CD1c-positive myeloid dendritic cell (primary cell): Measurements from ENCODE around the gene TRABD.
"Not testable (repeated sequence)": the region's sequence is repeated elsewhere in the genome, so short reads cannot be mapped to it uniquely, and the experiment has no call there.

Experiments
- DNase-seq: peaks from one replicate; pipeline ENCODE4 v3.0.0-alpha.2; 2016; ENCODE audit errors: extremely low spot score

TRABD gene

DNA sequence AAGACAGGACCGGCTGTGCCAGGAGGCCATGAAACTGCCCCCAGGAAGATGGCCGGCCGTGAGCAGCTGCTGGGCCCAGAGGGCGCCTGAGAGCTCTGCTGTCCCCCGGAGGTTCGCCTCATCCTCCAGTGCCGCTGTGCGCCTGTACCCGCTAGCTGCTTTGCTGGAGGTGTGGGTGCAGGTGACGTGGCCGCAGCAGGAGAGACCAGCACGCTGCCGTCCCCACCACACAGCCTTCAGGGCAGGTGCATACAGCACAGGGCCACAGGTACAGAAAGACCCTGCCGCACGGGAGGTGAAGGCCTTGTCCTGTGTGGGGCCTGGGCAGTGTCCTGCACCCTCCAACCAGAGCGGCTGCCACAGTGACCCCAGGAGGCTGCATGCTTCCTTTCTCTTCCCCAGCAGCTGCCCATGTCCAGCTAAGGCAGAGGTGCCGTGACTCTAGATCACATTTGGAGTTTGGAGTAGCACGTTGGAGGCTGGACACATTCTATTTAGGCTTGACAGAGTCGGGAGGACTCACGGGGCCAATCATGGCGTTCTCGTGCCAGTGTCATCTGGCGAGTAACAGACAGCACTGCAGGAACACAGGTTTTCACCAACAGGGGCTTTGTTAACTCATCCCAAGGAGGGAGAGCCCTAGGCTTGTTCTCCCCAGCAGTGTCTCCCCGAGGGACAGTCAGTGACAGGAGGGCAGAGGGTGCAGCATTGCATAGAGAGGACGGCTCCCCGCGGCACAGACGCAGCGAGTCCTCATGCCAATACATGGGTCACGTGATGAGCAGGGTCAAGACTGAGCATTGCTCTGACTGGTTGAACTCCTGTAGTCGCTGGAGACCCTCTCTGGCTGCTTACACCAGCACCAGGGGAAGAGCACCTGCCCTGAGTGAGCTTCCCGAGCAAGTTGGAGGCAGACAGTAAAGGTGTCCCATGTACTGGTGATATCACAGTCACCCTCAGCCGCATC, 33.9 kb upstream of the TRABD start:
- no peak for DNase-seq

DNA sequence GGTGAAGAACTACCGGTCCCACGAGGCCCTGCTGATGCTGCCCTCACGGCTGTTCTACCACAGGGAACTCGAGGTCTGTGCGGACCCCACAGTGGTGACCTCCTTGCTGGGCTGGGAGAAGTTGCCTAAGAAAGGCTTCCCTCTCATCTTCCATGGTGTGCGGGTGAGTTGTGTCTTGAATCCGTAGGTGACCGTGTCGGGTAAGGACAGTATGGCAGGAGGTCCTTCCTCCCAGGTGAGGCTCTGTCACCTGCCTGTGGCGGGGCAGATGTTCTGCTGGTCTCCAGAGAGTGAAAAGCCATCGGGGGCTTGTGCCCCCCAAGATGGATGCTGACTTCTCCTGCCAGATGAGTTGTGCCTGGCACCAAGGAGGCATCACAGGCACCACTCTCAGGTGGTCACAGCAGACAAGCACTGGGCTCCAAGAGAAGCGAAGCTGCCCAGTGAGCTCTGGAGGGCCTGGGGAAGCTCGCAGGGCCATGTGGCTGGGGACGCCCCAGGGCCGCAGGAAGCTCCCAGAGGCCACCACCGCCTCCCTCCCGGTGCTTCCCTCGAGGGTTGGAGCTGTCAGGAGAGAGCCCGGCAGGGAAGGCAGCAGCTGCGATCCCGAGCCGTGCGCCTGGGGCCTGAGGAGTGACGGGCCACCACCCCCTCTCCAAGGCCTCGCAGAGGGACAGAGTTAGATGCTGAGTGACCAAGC, 32.5 kb upstream of the TRABD start:
- DNase-seq = no peak

DNA sequence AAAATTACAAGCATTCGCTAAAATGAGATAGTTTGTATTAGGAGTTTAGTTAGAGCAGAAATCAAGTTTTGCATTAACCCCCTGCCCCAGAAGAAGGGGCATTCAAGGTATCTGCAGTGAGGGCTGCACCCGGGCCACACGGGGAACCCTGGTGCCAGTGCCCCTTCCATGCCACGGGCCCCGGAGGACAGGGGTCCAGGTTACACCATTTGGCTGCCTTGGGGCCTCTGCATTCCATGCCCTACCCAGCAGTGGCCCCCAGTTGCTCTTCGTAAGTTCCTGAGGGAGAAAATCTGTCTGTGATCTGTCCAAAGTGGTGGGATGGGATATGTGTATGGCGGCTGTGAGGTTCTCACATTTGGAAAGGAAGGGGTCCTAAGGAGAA, 32.0 kb upstream of the TRABD start:
- no peak for DNase-seq

DNA sequence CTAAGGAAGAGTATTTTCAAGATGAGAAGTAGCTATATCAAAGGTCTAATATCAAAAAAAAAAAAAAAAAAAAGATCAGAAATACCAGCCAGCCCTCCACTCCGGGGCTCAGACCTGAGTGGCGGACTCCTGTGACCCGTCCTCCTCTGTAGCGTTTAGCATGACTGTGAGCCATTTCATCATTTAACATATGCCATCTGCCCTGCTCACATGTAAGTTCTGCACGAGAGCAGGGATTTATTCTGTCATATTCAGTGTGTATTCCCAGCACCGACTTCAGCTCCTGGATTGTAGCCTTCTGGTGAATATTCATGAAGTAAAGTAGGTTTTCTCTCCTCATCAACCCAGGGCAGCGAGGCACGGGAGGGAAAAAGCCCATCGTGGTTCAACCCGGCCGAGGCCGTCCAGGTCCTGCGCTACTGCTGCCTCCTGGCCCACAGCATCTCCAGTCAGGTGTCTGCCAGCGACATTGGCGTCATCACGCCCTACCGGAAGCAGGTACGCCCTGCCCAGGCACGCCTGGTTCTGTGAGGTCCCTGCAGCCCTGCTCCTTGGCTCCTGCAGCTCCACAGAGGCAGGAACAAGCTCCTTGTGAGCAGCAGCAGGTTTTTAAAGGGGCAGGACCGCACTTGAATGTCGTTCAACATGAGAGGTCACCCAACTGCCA, 27.9 kb upstream of the TRABD start:
- no peak for DNase-seq

DNA sequence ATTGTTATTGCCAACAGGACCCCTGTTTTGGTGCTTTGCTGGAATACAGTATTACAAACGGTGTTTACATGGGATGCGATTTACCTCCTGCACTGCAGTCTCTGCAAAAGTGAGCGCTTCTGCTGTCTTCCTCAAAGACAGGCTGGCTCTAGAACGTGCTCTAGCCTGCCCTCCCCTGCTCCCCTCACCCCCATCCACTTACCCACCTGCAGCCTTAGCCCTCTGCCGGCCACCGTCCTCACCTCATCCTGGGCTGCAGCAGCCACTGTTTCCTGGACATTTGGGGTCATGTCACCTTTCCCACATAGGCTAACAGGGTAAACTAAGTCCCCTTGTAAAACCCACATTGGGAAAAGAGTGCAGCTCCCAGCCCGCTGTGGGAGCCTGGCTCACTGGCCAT, 24.8 kb upstream of the TRABD start:
- no peak for DNase-seq

DNA sequence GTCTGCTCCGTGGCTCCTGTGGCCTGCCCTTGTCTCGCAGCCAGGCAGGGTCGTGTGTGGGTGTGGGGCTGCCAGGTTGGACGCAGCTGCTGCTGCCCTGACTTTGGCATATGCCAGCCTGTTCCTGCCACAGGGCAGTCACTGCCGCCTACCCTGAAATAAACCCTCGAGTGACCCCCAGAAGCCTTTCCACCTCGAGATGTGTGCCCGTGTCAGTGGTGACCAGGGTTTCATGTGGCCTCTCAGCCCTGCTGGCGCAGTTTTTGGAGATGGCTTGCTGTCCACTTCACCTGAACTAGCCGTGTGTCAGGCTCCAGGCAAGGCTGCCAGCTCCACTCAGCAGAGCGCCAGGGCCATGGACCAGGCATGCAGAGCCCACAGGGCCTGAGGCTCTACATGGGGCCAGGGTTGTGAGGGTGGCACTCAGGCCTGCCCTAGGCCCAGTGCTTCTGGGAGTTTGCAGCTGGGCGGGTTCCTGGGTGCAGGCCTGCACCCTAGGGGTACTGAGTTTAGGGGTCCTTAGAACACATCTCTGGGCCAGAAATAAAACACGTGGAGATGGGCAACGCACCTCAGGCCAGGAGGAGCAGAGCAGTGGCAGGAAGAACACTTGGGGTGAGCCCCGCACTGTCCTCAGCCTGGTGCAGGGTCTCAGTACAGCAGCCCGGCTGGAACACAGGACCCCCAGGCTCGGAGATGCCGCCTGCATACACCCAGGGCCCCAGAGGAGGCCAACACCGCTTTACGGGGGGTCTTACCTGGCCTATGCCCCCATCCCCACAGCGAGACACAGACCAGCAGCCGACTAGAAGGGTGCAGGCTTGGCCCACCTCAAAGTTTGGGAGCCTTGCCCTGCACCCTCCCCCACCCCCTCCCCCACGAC, 24.0 kb upstream of the TRABD start:
- no peak for DNase-seq

DNA sequence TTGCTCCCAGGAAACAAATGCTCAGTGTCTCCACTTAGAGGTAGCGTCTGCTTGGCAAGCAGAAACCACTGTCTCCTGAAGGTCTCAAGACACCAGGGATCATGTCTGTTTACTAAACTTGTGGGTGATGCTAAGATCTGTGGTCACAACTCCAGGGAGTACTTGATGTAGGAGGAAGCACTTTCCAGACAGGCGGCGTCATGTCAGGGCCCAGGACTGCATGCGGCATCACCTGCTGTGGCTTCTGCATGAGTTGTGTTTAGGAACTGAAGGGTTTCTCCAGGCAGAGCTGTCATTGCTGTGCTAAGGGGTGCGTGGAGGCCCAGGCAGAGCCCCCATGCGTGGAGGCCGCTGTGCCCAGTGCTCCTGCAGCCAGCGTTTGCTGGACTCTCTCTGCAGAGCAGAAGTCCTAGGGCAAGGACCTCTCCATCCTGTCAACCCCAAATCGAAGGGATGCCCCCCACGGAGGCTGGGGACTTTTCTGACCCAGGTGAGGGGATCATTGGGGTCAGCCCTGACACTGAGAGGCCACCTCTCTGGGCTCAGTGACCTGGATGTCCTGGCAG, 23.2 kb upstream of the TRABD start:
- no peak for DNase-seq

DNA sequence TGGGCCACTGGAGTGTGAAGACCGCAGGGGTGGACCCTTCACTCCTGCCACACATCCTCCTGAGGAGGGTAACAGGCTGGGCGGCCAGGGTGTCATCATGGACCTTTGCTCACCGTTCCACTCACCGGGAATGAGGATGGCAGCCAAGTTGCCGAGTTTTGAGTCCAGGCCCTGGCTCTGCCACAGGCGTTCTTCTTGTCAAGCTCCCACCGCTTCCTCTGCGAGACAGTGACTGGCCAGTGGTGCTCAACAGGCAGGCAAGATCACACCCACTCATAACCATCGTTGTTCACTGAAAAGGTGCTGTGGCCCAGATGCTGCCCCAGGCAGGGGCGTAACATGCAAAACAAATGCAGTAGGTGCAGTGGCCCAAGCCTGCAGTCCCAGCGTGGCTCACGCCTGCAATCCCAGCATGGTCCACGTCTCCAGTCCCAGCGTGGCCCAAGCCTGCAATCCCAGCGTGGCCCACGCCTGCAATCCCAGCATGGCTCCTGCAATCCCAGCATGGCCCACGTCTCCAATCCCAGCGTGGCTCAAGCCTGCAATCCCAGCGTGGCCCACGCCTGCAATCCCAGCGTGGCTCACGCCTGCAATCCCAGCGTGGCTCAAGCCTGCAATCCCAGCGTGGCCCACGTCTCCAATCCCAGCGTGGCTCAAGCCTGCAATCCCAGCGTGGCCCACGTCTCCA, 20.1 kb upstream of the TRABD start:
- DNase-seq = no peak

DNA sequence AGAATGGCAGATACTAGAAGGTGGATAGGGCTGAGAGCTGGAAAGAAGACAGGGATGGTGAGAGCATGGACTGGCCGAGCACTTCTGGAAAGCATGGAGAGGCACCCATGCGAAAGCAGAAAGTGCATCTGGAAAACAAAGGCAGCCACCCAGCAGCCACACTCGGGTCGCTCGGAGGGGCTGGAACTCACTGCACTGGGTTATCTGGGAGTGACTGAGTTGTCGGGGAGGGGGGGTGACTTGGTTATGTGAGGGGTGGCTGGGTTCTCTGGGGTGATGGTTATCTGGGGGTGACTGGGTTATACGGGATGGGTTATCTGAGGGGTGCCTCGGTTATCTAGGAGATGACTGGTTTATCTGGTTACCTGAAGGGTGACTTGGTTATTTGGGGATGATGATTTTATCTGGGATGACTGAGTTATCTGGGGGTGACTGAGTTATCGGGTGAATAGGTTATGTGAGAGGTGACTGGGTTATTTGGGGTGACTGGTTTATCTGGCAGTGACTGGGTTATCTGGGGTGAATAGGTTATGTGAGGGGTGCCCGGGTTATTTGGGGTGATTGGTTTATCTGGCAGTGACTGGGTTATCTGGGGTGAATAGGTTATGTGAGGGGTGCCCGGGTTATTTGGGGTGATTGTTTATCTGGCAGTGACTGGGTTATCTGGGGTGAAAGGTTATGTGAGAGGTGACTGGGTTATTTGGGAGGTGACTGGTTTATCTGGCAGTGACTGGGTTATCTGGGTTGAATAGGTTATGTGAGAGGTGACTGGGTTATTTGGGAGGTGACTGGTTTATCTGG, 17.8 kb upstream of the TRABD start:
- no peak for DNase-seq

DNA sequence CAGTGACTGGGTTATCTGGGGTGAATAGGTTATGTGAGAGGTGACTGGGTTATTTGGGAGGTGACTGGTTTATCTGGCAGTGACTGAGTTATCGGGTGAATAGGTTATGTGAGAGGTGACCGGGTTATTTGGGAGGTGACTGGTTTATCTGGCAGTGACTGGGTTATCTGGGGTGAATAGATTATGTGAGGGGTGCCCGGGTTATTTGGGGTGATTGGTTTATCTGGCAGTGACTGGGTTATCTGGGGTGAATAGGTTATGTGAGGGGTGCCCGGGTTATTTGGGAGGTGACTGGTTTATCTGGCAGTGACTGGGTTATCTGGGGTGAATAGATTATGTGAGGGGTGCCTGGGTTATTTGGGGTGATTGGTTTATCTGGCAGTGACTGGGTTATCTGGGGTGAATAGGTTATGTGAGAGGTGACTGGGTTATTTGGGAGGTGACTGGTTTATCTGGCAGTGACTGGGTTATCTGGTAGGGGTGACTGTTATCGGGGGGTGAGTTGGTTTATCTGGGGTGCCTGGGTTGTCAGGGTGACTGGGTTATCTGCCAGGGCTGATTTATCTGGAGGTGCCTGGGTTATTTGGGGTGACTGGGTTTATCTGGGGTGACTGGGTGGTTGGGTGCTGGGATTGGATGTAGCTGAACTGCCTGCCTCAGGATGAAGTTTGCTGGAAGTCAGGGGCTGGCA, 17.1 kb upstream of the TRABD start:
- not testable (repeated sequence) for DNase-seq

DNA sequence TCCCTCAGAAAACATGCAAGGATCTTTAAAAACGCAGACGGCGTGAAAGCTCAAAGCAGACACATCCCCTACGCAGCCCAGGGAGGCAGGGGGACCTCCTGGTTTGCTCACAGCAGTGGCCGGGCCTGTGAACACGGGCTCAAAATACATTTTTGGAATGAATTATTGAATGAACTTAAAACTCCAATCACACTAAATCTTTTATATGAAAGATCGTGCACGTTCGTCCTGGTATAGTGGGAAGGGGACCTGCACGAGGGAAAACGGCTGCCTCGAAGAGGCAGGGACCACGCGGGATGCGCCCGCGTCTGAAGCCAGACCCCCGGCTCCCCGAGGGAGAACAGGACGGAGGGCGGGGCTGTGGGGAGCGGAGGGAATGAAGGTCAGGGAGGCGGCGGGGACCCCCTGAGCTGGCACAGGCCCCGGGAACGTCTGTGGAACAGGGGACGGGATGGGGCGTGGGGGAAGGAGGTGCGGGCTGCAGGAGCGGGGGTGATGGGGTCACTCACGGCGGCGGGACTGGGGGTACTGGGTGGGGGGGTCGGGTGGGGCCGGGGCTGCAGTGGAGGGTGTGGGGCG, 16.4 kb upstream of the TRABD start:
- DNase-seq = no peak

DNA sequence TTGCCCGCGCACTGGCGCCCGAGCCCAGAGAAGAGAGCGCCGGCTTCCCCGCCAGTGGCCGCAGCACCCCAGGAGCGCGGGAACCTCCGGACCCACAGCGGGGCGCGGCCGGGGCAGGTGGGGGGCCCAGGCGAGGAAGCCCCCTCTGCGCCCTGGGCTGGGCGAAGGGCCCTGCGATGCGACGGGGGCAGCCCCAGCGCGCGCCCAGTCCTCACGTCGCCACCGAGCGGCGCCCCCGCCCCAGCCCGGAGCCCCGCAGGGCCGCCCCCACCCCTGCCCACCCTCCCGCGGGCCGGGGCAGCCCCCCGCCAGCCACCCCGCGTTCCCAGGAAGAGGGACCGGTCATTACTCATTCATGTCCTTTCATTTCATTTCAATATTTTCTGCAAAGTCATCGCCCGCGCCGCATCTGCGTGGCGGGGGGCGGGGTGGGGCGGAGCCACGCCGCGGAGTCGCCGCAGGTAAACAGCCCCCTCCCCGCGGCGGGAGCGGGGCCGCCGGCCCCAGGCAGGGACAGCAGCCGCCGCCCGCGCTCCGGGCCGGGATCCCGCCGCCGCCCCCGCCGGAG, 15.9 kb upstream of the TRABD start:
- peak; percentile 64 for DNase-seq

DNA sequence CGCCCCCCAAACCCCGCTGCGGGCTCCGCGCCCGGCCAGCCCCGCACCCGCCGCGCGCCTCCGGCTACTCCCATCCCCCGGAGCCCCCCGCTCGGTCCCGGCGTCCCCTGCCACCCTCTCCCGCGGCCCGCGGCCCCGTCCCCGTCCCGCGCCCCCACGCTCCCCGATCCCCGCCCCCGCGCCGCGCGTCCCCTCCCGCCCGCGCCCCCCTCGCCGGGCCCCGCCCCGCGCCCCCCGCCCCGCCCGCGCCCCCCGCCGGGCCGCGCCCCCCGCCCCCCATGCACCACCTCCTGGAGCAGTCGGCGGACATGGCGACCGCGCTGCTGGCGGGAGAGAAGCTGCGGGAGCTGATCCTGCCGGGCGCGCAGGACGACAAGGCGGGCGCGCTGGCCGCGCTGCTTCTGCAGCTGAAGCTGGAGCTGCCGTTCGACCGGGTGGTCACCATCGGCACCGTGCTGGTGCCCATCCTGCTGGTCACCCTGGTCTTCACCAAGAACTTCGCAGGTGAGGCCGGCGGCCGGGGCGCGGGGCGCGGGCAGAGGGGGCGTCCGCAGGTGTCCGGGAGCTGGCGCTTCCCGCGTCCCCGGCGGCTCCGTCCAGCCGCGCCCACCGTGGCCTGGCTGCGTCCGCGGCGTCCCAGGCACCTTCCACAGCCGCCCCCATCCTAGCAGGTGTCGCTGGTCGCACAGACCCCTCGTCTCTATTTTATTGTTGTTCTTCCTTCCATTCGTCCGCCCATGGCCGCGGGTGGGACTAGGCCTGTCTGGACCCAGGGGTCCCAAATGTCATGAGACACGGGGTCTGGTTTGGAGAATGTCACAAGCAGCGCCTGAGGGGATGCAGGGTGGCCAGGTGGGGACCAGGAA, 15.0 kb upstream of the TRABD start, which contains the start of gene PANX2:
Gene PANX2, plus strand, starts transcription at position 279 of the 866 bp plus-strand sequence. Its CDS starts 0 bp downstream, at position 279.
- no peak for DNase-seq

DNA sequence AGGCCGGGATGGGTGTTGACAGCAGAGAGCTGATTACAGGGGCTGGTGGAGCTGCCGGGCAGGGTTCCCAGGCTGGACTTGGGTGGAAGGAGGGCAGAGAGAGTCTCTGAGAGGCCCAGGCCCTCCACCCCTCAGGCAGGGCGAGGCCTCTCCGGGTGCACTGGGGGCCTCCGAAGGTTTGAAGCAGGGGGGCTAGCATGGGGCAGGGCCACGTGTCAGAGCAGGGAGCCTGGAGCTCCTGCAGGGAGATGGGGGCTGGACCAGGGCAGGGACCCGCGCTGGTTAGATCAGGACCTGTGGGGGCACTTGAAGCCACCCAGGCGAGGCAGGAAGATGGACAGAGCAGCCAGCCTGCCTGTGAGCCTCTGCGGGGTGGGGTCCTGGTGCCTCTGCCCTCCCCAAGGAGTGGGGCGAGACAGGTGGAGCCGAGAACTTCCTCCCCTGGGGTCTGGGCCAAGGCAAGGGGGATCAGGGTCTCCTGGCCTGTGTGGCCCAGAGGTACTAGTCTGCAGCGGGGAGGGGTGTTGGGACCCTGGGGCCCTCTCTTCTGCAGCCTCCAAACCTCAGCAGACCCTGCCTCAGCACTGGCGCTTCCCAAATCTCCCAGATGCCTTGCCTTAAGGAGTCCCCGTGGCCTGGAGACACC, 14.3 kb upstream of the TRABD start:
- DNase-seq = no peak

DNA sequence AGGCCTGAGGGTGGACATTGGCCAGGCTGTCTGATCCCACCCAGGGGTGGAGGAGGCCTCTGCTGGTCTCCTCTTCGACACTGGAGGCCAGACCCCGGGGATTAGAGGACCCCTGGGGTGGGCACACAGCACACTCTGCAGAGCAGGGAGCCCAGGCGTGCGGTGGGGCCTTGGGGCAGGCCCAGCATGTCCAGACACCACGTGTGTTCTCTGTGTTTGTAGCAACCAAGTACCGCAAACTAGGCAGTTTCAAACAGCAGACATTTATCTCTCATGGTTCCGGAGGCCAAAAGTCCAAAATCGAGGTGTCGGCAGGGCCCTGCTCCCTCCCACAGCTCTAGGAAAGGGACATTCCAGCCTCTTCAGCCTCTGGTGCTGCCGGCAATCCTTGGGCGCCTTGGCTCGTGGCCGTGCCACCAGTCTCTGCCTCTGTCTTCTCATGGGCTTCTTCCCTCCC, 13.7 kb upstream of the TRABD start:
- no peak for DNase-seq

DNA sequence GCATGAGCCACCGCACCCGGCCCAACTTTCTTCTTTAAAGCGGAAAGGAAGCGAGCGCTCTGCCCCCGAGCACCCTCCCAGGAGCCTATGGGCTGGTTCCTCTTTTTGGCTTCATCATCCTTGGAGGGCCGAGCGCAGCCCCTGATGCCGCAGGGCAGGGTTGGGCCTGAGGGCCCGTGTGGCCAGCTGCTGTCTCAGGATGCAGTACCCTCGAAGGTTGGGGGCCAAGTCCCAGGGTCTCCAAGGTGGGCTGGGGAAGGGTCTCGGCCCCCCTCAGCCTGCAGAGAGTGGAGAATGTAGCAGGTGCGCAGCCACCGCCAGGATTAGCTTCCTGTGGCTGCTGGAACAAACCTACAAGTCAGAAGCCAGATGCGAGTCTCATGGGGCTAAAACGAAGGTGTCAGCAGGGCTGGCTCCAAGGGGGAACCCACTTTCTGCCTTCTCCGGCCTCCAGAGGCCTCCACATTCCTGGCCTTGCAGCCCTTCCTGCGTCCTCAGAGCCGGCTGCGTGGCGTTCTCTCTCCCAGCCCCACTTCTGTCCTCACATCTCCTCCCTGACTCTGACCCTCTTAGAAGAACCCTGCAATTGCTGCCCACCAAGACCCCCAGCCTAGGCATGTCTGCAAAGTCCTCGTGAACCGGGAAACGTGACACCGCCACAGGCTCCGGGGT, 12.3 kb upstream of the TRABD start:
- DNase-seq = peak; percentile 79
